GM12801 (cell line): ENCODE results near the gene GALNT9.

ENCODE experiments used
- CTCF ChIP-seq: IDR thresholded peaks from one replicate; pipeline ENCODE4 v1.5.1; 2011; ENCODE audit warnings: control low read depth; ENCODE audit not compliant: insufficient read length; ENCODE audit errors: extremely low read depth

The GALNT9 gene

GRCh38 chr12:132173135-132174014 lies 156.0 kb downstream of the GALNT9 start:
- TF ChIP-seq CTCF: no peak

GRCh38 chr12:132172619-132173018 lies 156.8 kb downstream of the GALNT9 start:
- TF ChIP-seq CTCF: no peak

DNA sequence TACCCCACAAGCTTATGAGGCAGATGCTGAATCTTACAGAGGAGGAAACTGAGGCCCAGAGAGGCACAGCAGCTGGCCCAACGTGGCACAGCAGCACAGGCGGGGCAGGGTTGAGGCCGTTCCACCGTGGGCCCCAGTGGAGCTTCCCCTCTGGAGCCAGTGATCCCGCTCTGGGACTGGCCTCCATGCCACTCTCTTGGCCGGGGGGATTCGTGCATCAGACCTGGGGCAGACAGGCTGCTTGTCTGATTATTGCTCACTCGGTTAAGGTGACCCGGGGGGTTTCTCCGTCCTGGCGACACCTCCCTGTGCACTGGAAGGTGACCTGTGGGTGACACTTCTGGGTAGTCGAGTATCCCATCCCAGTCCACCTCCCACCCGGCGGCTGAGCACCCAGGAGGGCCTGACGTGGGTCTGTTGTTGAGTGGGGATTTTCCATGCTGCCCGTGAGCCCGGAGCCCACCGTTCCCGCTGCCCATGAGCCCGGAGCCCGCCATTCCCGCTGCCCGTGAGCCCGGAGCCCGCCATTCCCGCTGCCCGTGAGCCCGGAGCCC lies 157.3 kb downstream of the GALNT9 start:
- TF ChIP-seq CTCF: no peak

GRCh38 chr12:132171293-132171967 lies 158.0 kb downstream of the GALNT9 start:
- TF ChIP-seq CTCF: no peak

DNA sequence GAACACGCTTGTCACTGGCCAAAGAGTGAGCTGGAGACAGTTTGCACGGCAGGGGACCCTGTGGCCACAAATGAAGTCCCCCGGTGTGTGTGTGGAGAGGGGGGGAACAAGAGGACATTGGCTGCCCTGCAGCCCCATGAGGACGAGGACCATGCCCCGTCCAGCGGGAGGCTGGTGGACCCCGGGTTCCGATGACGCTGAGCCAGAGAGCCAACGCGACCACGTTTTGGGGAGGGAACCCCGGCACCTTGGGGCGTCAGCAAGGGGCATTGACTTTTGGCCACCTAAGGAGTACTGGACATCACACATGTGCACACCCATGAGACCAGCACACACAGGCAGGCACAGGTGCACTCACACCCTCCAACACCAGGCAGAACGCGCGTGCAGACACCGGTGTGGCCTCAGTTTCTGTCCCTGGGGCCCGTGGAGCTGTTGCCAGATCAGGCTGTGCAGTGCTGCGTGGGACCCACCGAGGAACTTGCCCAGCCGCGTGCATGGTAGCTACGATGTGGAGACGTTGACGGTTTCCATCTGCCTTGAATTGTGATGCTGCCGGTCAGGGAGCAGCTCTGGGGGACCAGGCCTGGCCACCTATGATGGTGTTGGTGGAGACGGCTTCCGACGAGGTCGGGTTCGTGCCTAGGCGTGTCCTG lies 158.6 kb downstream of the GALNT9 start:
- no peak for TF ChIP-seq CTCF

GRCh38 chr12:132170094-132170636 lies 159.2 kb downstream of the GALNT9 start:
- no peak for TF ChIP-seq CTCF

- no peak for TF ChIP-seq CTCF
These were observed 160.0 kb downstream of the GALNT9 start for GRCh38 chr12:132169376-132169775.
